Activated T-helper 17 cell treated with anti-CD3 and anti-CD28 coated beads, Interleukin-2, amount 50 U/mL, for 72 hours (primary cell): ENCODE results near the gene VEZT. TPM values are rescaled to one million over a fixed set of nuclear protein-coding genes. Genes with fewer than 3 reads are reported as not detected.

Source experiments
- ATAC-seq: fragments of 150-1000 bp; cut with Tn5 transposase; replicated peaks from 2 replicates; pipeline ENCODE4 v1.10.0; 2021; ENCODE audit warnings: mild to moderate bottlenecking, moderate library complexity
- H3K27ac Mint-ChIP-seq: one replicate; pipeline ENCODE4 v1.8.0; 2022; ENCODE audit warnings: mixed read lengths
- H3K27me3 Mint-ChIP-seq: one replicate; pipeline ENCODE4 v1.8.0; 2022; ENCODE audit warnings: mixed read lengths
- H3K36me3 Mint-ChIP-seq: one replicate; pipeline ENCODE4 v1.8.0; 2022; ENCODE audit warnings: low read depth, mild to moderate bottlenecking, mixed read lengths
- H3K4me1 Mint-ChIP-seq: one replicate; pipeline ENCODE4 v1.8.0; 2022; ENCODE audit warnings: mixed read lengths
- H3K4me3 Mint-ChIP-seq: one replicate; pipeline ENCODE4 v1.8.0; 2022; ENCODE audit warnings: mild to moderate bottlenecking, mixed read lengths
- H3K9me3 Mint-ChIP-seq: one replicate; pipeline ENCODE4 v1.8.0; 2022; ENCODE audit warnings: mixed read lengths
- total RNA-seq, 2 donors: library from RNA; stranded (reverse); gene quantifications; one replicate each; pipeline ENCODE4 v1.2.3, GENCODE V29; 2022

VEZT gene
- total RNA-seq, 2 donors from 2014 or later, result 42.9 to 49.3 TPM

GRCh38 chr12:95244350-95244749 lies 26.7 kb downstream of the VEZT start:
- peaks cover 41% of the 10 kb centered on the region for H3K36me3 Mint-ChIP-seq
- no peak overlapping the region for H3K27ac Mint-ChIP-seq
- H3K4me3 Mint-ChIP-seq, result no peak overlapping the region
- ATAC-seq, result no peak
- H3K4me1 Mint-ChIP-seq, result peaks cover 9% of the 10 kb centered on the region
- H3K9me3 Mint-ChIP-seq, result no peaks in the 10 kb centered on the region
- no peaks in the 10 kb centered on the region for H3K27me3 Mint-ChIP-seq

- Mint-ChIP-seq H3K9me3 (no peaks in the 10 kb centered on the region), H3K27ac (peak overlapping the region; percentile 31), H3K36me3 (peaks cover 44% of the 10 kb centered on the region), H3K4me3 (no peak overlapping the region), H3K27me3 (no peaks in the 10 kb centered on the region), H3K4me1 (peaks cover 5% of the 10 kb centered on the region)
- ATAC-seq, result no peak
Observed at GRCh38 chr12:95248095-95248494, 30.5 kb downstream of the VEZT start.

GRCh38 chr12:95248604-95249360 lies 31.2 kb downstream of the VEZT start:
- ATAC-seq, result no peak
- Mint-ChIP-seq H3K27ac (peak overlapping the region; percentile 31), H3K27me3 (no peaks in the 10 kb centered on the region), H3K36me3 (peaks cover 44% of the 10 kb centered on the region), H3K9me3 (no peaks in the 10 kb centered on the region), H3K4me3 (no peak overlapping the region), H3K4me1 (peaks cover 5% of the 10 kb centered on the region)

GRCh38 chr12:95253386-95253785 lies 35.8 kb downstream of the VEZT start:
- Mint-ChIP-seq H3K27me3 (no peaks in the 10 kb centered on the region), H3K27ac (no peak overlapping the region), H3K4me3 (no peak overlapping the region), H3K9me3 (no peaks in the 10 kb centered on the region), H3K36me3 (peaks cover 70% of the 10 kb centered on the region), H3K4me1 (peaks cover 10% of the 10 kb centered on the region)
- ATAC-seq, result no peak

- H3K9me3 Mint-ChIP-seq, result no peaks in the 10 kb centered on the region
- no peak for ATAC-seq
- H3K27ac Mint-ChIP-seq, result no peak overlapping the region
- H3K4me3 Mint-ChIP-seq, result no peak overlapping the region
- H3K4me1 Mint-ChIP-seq, result peaks cover 5% of the 10 kb centered on the region
- peaks cover 86% of the 10 kb centered on the region for H3K36me3 Mint-ChIP-seq
- H3K27me3 Mint-ChIP-seq, result no peaks in the 10 kb centered on the region
Observed at GRCh38 chr12:95257541-95257940, 39.9 kb downstream of the VEZT start.

GRCh38 chr12:95258151-95258550 lies 40.5 kb downstream of the VEZT start:
- Mint-ChIP-seq H3K27me3 (no peaks in the 10 kb centered on the region), H3K36me3 (peaks cover 86% of the 10 kb centered on the region), H3K4me3 (no peak overlapping the region), H3K4me1 (peaks cover 5% of the 10 kb centered on the region), H3K27ac (no peak overlapping the region), H3K9me3 (no peaks in the 10 kb centered on the region)
- ATAC-seq, result no peak

GRCh38 chr12:95258803-95259202 lies 41.2 kb downstream of the VEZT start:
- H3K9me3 Mint-ChIP-seq, result no peaks in the 10 kb centered on the region
- no peak overlapping the region for H3K27ac Mint-ChIP-seq
- H3K36me3 Mint-ChIP-seq, result peaks cover 86% of the 10 kb centered on the region
- H3K4me1 Mint-ChIP-seq, result peaks cover 5% of the 10 kb centered on the region
- no peak overlapping the region for H3K4me3 Mint-ChIP-seq
- ATAC-seq, result no peak
- H3K27me3 Mint-ChIP-seq, result no peaks in the 10 kb centered on the region

- ATAC-seq, result no peak
- no peak overlapping the region for H3K27ac Mint-ChIP-seq
- H3K4me1 Mint-ChIP-seq, result peaks cover 5% of the 10 kb centered on the region
- peaks cover 85% of the 10 kb centered on the region for H3K36me3 Mint-ChIP-seq
- H3K4me3 Mint-ChIP-seq, result no peak overlapping the region
- no peaks in the 10 kb centered on the region for H3K9me3 Mint-ChIP-seq
- no peaks in the 10 kb centered on the region for H3K27me3 Mint-ChIP-seq
Observed at GRCh38 chr12:95259368-95259767, 41.8 kb downstream of the VEZT start.

GRCh38 chr12:95261109-95261508 lies 43.5 kb downstream of the VEZT start:
- H3K36me3 Mint-ChIP-seq, result peaks cover 81% of the 10 kb centered on the region
- H3K4me1 Mint-ChIP-seq, result no peaks in the 10 kb centered on the region
- no peak overlapping the region for H3K4me3 Mint-ChIP-seq
- no peak overlapping the region for H3K27ac Mint-ChIP-seq
- no peaks in the 10 kb centered on the region for H3K9me3 Mint-ChIP-seq
- no peak for ATAC-seq
- H3K27me3 Mint-ChIP-seq, result no peaks in the 10 kb centered on the region

- Mint-ChIP-seq H3K4me3 (no peak overlapping the region), H3K27me3 (no peaks in the 10 kb centered on the region), H3K9me3 (no peaks in the 10 kb centered on the region), H3K4me1 (no peaks in the 10 kb centered on the region), H3K36me3 (peaks cover 80% of the 10 kb centered on the region), H3K27ac (no peak overlapping the region)
- no peak for ATAC-seq
Observed at GRCh38 chr12:95262808-95263207, 45.2 kb downstream of the VEZT start.

- peaks cover 86% of the 10 kb centered on the region for H3K36me3 Mint-ChIP-seq
- no peak overlapping the region for H3K4me3 Mint-ChIP-seq
- ATAC-seq, result no peak
- H3K4me1 Mint-ChIP-seq, result no peaks in the 10 kb centered on the region
- H3K27ac Mint-ChIP-seq, result no peak overlapping the region
- H3K9me3 Mint-ChIP-seq, result no peaks in the 10 kb centered on the region
- no peaks in the 10 kb centered on the region for H3K27me3 Mint-ChIP-seq
Observed at GRCh38 chr12:95265765-95266164, 48.2 kb downstream of the VEZT start.

GRCh38 chr12:95266254-95266653 lies 48.6 kb downstream of the VEZT start:
- H3K4me1 Mint-ChIP-seq, result no peaks in the 10 kb centered on the region
- H3K9me3 Mint-ChIP-seq, result no peaks in the 10 kb centered on the region
- peaks cover 87% of the 10 kb centered on the region for H3K36me3 Mint-ChIP-seq
- ATAC-seq, result no peak
- no peak overlapping the region for H3K4me3 Mint-ChIP-seq
- no peak overlapping the region for H3K27ac Mint-ChIP-seq
- no peaks in the 10 kb centered on the region for H3K27me3 Mint-ChIP-seq

- no peak for ATAC-seq
- Mint-ChIP-seq H3K27ac (no peak overlapping the region), H3K4me1 (no peaks in the 10 kb centered on the region), H3K27me3 (no peaks in the 10 kb centered on the region), H3K36me3 (peaks cover 89% of the 10 kb centered on the region), H3K9me3 (no peaks in the 10 kb centered on the region), H3K4me3 (no peak overlapping the region)
Observed at GRCh38 chr12:95269892-95270291, 52.3 kb downstream of the VEZT start.

- Mint-ChIP-seq H3K4me3 (no peak overlapping the region), H3K27ac (peak overlapping the region; percentile 6), H3K36me3 (peaks cover 90% of the 10 kb centered on the region), H3K27me3 (no peaks in the 10 kb centered on the region), H3K9me3 (no peaks in the 10 kb centered on the region), H3K4me1 (no peaks in the 10 kb centered on the region)
- ATAC-seq, result no peak
Observed at GRCh38 chr12:95271465-95271864, 53.9 kb downstream of the VEZT start.

- Mint-ChIP-seq H3K36me3 (peaks cover 85% of the 10 kb centered on the region), H3K4me3 (no peak overlapping the region), H3K9me3 (no peaks in the 10 kb centered on the region), H3K27ac (no peak overlapping the region), H3K4me1 (no peaks in the 10 kb centered on the region), H3K27me3 (no peaks in the 10 kb centered on the region)
- ATAC-seq, result no peak
Observed at GRCh38 chr12:95277139-95277538, 59.5 kb downstream of the VEZT start.

GRCh38 chr12:95279856-95280255 lies 62.2 kb downstream of the VEZT start:
- H3K9me3 Mint-ChIP-seq, result no peaks in the 10 kb centered on the region
- no peak overlapping the region for H3K27ac Mint-ChIP-seq
- no peak overlapping the region for H3K4me3 Mint-ChIP-seq
- H3K4me1 Mint-ChIP-seq, result no peaks in the 10 kb centered on the region
- ATAC-seq, result no peak
- H3K36me3 Mint-ChIP-seq, result peaks cover 89% of the 10 kb centered on the region
- no peaks in the 10 kb centered on the region for H3K27me3 Mint-ChIP-seq
